Measurements from ENCODE around the gene ZNF444. TPM values are rescaled to one million over a fixed set of nuclear protein-coding genes. Genes with fewer than 3 reads are reported as not detected.

The ZNF444 gene
- total RNA-seq, 1 experiment from 2014 or later: 84.0 TPM

GRCh38 chr19:56104423-56104822 is 36.7 kb upstream of the ZNF444 start:
- no peak for DNase-seq (ENCODE audit: low spot score)
- Mint-ChIP-seq H3K27me3 (ENCODE audit: low read depth) (no peaks in the 10 kb centered on the region), H3K4me3 (no peak overlapping the region), H3K9me3 (no peaks in the 10 kb centered on the region), H3K4me1 (peaks cover 36% of the 10 kb centered on the region), H3K36me3 (peaks cover 15% of the 10 kb centered on the region), H3K27ac (peak overlapping the region; percentile 60)
- no peak for ATAC-seq
- ChIA-PET POLR2A (interaction anchor here (1.0 kb wide), 1 partner anchor 19 kb away, joined by 5 read pairs; no protein-coding TSS in a partner anchor), CTCF (interaction anchor here (0.6 to 1.9 kb wide), 21 partner anchors 9 to 264 kb away, joined by 3 to 17 read pairs (median 7); partner anchors contain the start of genes ZNF444 and ZNF787)
- TF ChIP-seq ZBTB21 (CRISPR knock-in tag; IDR thresholded peaks at IDR 0.05; ENCODE audit: borderline replicate concordance): no peak
- TF ChIP-seq ZNF317 (CRISPR knock-in tag; IDR thresholded peaks at IDR 0.05; ENCODE audit: borderline replicate concordance, low read depth): no peak
- TF ChIP-seq TCF7 (CRISPR knock-in tag; IDR thresholded peaks at IDR 0.05; ENCODE audit: low read depth): no peak
- no peak for TF ChIP-seq JUN (CRISPR knock-in tag; IDR thresholded peaks at IDR 0.05)
- no peak for TF ChIP-seq ATF6 (CRISPR knock-in tag; IDR thresholded peaks at IDR 0.05)
- no peak for TF ChIP-seq PRDM15 (CRISPR knock-in tag; IDR thresholded peaks at IDR 0.05)
- no peak for TF ChIP-seq IRF1 (CRISPR knock-in tag; IDR thresholded peaks at IDR 0.05)
- TF ChIP-seq FOXP1 (CRISPR knock-in tag; IDR thresholded peaks at IDR 0.05; ENCODE audit: borderline replicate concordance): no peak
- no peak for TF ChIP-seq ARID4B (CRISPR knock-in tag; IDR thresholded peaks at IDR 0.05; ENCODE audit: borderline replicate concordance)
- no peak for TF ChIP-seq MAX (CRISPR knock-in tag; IDR thresholded peaks at IDR 0.05)
- TF ChIP-seq MXD4 (CRISPR knock-in tag; IDR thresholded peaks at IDR 0.05; ENCODE audit: borderline replicate concordance): no peak
- TF ChIP-seq EMX1 (CRISPR knock-in tag; IDR thresholded peaks at IDR 0.05): no peak
- TF ChIP-seq ZNF532 (CRISPR knock-in tag; IDR thresholded peaks at IDR 0.05; ENCODE audit: borderline replicate concordance): no peak
- no peak for TF ChIP-seq ZNF138 (CRISPR knock-in tag; conservative IDR thresholded peaks at IDR 0.05)
